ENCODE measurements around the gene C1GALT1.
A peak's percentile ranks its signal among the peaks of the same experiment; 100 is the strongest.
"Not testable (repeated sequence)": the region's sequence is repeated elsewhere in the genome, so short reads cannot be mapped to it uniquely, and the experiment has no call there.

C1GALT1 gene

GRCh38 chr7:7178081-7178480, 4.3 kb upstream of the C1GALT1 start:
- H3K9me3 ChIP-seq (ENCODE audit: low read length) = peaks cover under 1% of the 10 kb centered on the region
- no peak overlapping the region for H2AFZ ChIP-seq (ENCODE audit: low read depth, low read length)
- peaks cover 15% of the 10 kb centered on the region for H3K4me1 ChIP-seq (ENCODE audit: insufficient read depth, low read length)
- H3K36me3 ChIP-seq (ENCODE audit: insufficient read depth, low read length) = no peaks in the 10 kb centered on the region
- no peak overlapping the region for H3K4me3 ChIP-seq (ENCODE audit: low read length)
- H3K27me3 ChIP-seq (ENCODE audit: insufficient read depth, low read length) = no peaks in the 10 kb centered on the region

DNA sequence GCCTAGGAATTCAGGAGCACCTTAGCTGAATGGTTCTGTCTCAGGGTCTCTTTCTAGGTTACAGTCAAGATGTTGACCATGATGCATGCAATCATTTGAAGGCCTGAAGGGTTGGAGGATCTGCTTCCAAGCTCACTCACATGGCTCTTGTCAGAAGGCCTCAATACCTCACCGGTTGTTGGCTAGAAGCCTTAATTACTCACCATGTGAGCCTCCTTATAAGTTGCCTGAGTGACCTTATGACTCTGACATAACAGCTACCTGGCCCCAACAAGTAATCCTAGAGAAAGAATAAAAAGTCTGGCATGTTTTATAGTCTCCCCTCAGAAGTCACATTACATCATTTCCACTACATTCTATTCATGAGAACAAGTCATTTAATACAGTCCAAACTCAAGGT, 3.4 kb upstream of the C1GALT1 start:
- Histone ChIP-seq H3K36me3 (ENCODE audit: insufficient read depth, low read length) (no peaks in the 10 kb centered on the region), H3K27me3 (ENCODE audit: insufficient read depth, low read length) (no peaks in the 10 kb centered on the region), H3K4me3 (ENCODE audit: low read length) (no peak overlapping the region), H3K9me3 (ENCODE audit: low read length) (no peaks in the 10 kb centered on the region), H3K4me1 (ENCODE audit: insufficient read depth, low read length) (peaks cover 22% of the 10 kb centered on the region), H2AFZ (ENCODE audit: low read depth, low read length) (no peak overlapping the region)

- H3K4me1 ChIP-seq (ENCODE audit: insufficient read depth, low read length) = peaks cover 34% of the 10 kb centered on the region
- no peak overlapping the region for H2AFZ ChIP-seq (ENCODE audit: low read depth, low read length)
- H3K9me3 ChIP-seq (ENCODE audit: low read length) = no peaks in the 10 kb centered on the region
- no peaks in the 10 kb centered on the region for H3K27me3 ChIP-seq (ENCODE audit: insufficient read depth, low read length)
- H3K36me3 ChIP-seq (ENCODE audit: insufficient read depth, low read length) = peaks cover 4% of the 10 kb centered on the region
- H3K4me3 ChIP-seq (ENCODE audit: low read length) = peak overlapping the region; percentile 53
Observed at GRCh38 chr7:7180725-7181449, 1.5 kb upstream of the C1GALT1 start.

GRCh38 chr7:7181519-7182155, 707 bp upstream of the C1GALT1 start:
- peak overlapping the region; percentile 53 for H3K4me3 ChIP-seq (ENCODE audit: low read length)
- H3K36me3 ChIP-seq (ENCODE audit: insufficient read depth, low read length) = peaks cover 8% of the 10 kb centered on the region
- peaks cover 27% of the 10 kb centered on the region for H3K4me1 ChIP-seq (ENCODE audit: insufficient read depth, low read length)
- H3K27me3 ChIP-seq (ENCODE audit: insufficient read depth, low read length) = no peaks in the 10 kb centered on the region
- H3K9me3 ChIP-seq (ENCODE audit: low read length) = no peaks in the 10 kb centered on the region
- H2AFZ ChIP-seq (ENCODE audit: low read depth, low read length) = peak overlapping the region; percentile 35

- Histone ChIP-seq H3K9me3 (ENCODE audit: low read length) (no peaks in the 10 kb centered on the region), H3K36me3 (ENCODE audit: insufficient read depth, low read length) (peaks cover 8% of the 10 kb centered on the region)
Observed at GRCh38 chr7:7183061-7183837, 905 bp downstream of the C1GALT1 start.

GRCh38 chr7:7183838-7184463, 1.6 kb downstream of the C1GALT1 start:
- Histone ChIP-seq H3K36me3 (ENCODE audit: insufficient read depth, low read length) (peaks cover 8% of the 10 kb centered on the region), H3K4me1 (ENCODE audit: insufficient read depth, low read length) (peaks cover 21% of the 10 kb centered on the region), H3K27me3 (ENCODE audit: insufficient read depth, low read length) (no peaks in the 10 kb centered on the region), H3K9me3 (ENCODE audit: low read length) (no peaks in the 10 kb centered on the region), H3K4me3 (ENCODE audit: low read length) (peak overlapping the region; percentile 95), H2AFZ (ENCODE audit: low read depth, low read length) (peak overlapping the region; percentile 56)

More at GRCh38 chr7:7183061-7183837, 905 bp downstream of the C1GALT1 start:
- Histone ChIP-seq H3K4me3 (ENCODE audit: low read length) (peak overlapping the region; percentile 95), H2AFZ (ENCODE audit: low read depth, low read length) (peak overlapping the region; percentile 56), H3K4me1 (ENCODE audit: insufficient read depth, low read length) (peaks cover 21% of the 10 kb centered on the region), H3K27me3 (ENCODE audit: insufficient read depth, low read length) (no peaks in the 10 kb centered on the region)

GRCh38 chr7:7185371-7185989, 3.1 kb downstream of the C1GALT1 start:
- peaks cover 8% of the 10 kb centered on the region for H3K36me3 ChIP-seq (ENCODE audit: insufficient read depth, low read length)
- peaks cover 27% of the 10 kb centered on the region for H3K4me1 ChIP-seq (ENCODE audit: insufficient read depth, low read length)
- no peaks in the 10 kb centered on the region for H3K9me3 ChIP-seq (ENCODE audit: low read length)
- no peaks in the 10 kb centered on the region for H3K27me3 ChIP-seq (ENCODE audit: insufficient read depth, low read length)
- H3K4me3 ChIP-seq (ENCODE audit: low read length) = no peak overlapping the region
- H2AFZ ChIP-seq (ENCODE audit: low read depth, low read length) = no peak overlapping the region

- Histone ChIP-seq H3K4me1 (ENCODE audit: insufficient read depth, low read length) (peaks cover 27% of the 10 kb centered on the region), H3K9me3 (ENCODE audit: low read length) (no peaks in the 10 kb centered on the region), H3K36me3 (ENCODE audit: insufficient read depth, low read length) (peaks cover 8% of the 10 kb centered on the region), H3K4me3 (ENCODE audit: low read length) (no peak overlapping the region), H3K27me3 (ENCODE audit: insufficient read depth, low read length) (no peaks in the 10 kb centered on the region), H2AFZ (ENCODE audit: low read depth, low read length) (no peak overlapping the region)
Observed at GRCh38 chr7:7188091-7188490, 5.7 kb downstream of the C1GALT1 start.

DNA sequence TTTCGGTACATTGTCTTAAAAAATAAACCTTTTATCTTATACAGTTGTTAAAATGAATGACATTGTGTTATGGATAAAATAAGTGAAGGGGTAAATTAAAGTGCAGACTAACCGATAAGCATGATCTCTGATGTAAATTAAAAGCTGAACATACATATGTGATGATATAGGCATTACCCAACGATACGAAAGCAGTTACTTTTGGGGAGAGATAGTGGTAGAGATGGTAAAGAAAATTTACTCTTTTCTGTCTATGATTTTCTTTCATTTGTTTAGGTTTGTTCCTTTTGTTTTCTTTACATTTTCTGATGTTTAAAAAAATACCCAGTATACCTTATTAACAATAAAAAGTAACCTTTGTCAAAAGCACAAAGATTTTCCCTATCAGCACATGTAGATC, 6.4 kb downstream of the C1GALT1 start:
- Histone ChIP-seq H2AFZ (ENCODE audit: low read depth, low read length) (no peak overlapping the region), H3K36me3 (ENCODE audit: insufficient read depth, low read length) (peaks cover 8% of the 10 kb centered on the region), H3K4me3 (ENCODE audit: low read length) (no peak overlapping the region), H3K4me1 (ENCODE audit: insufficient read depth, low read length) (peaks cover 22% of the 10 kb centered on the region), H3K9me3 (ENCODE audit: low read length) (no peaks in the 10 kb centered on the region), H3K27me3 (ENCODE audit: insufficient read depth, low read length) (no peaks in the 10 kb centered on the region)

DNA sequence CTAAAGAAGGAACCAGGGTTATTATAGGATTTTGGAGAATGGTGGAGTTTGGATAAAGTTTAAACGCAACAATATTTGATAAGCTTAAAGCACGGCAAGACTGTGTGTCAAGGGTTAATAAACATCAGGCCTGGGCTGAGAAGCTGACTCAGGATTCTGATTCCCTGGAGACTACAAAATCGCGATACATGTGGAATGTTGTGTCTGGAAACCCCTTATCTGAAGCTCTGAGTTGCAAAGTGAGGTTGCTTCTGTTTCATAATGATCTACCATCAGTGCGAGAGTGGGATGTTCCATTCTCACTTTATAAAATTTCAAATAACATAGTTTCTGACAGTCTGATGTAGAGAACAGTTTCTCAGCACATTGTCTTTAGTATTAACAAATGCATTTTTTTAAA, 7.8 kb downstream of the C1GALT1 start:
- H3K4me3 ChIP-seq (ENCODE audit: low read length) = no peak overlapping the region
- H3K36me3 ChIP-seq (ENCODE audit: insufficient read depth, low read length) = peaks cover 8% of the 10 kb centered on the region
- H2AFZ ChIP-seq (ENCODE audit: low read depth, low read length) = no peak overlapping the region
- H3K9me3 ChIP-seq (ENCODE audit: low read length) = peaks cover 2% of the 10 kb centered on the region
- no peaks in the 10 kb centered on the region for H3K27me3 ChIP-seq (ENCODE audit: insufficient read depth, low read length)
- peaks cover 9% of the 10 kb centered on the region for H3K4me1 ChIP-seq (ENCODE audit: insufficient read depth, low read length)

DNA sequence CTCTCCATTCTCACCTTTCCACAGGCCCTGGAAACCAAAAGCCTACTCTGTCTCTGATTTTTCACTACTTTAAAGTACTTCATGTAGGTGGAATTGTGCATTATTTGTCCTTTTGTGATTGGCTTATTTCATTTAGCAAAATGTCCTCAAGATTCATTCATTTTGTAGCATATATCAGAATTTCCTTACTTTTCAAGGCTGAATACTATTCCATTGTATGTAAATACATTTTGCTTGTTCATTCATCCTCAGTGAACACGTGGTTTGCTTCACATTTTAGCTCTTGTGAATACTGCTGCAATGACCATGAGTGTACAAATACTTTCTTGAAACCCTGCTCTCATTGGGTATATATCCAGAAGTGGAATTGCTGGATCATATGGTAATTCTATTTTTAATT, 8.8 kb downstream of the C1GALT1 start:
- H2AFZ ChIP-seq (ENCODE audit: low read depth, low read length) = no peak overlapping the region
- H3K4me3 ChIP-seq (ENCODE audit: low read length) = no peak overlapping the region
- H3K9me3 ChIP-seq (ENCODE audit: low read length) = peaks cover 2% of the 10 kb centered on the region
- H3K36me3 ChIP-seq (ENCODE audit: insufficient read depth, low read length) = peaks cover 1% of the 10 kb centered on the region
- H3K27me3 ChIP-seq (ENCODE audit: insufficient read depth, low read length) = no peaks in the 10 kb centered on the region
- H3K4me1 ChIP-seq (ENCODE audit: insufficient read depth, low read length) = peaks cover 6% of the 10 kb centered on the region

DNA sequence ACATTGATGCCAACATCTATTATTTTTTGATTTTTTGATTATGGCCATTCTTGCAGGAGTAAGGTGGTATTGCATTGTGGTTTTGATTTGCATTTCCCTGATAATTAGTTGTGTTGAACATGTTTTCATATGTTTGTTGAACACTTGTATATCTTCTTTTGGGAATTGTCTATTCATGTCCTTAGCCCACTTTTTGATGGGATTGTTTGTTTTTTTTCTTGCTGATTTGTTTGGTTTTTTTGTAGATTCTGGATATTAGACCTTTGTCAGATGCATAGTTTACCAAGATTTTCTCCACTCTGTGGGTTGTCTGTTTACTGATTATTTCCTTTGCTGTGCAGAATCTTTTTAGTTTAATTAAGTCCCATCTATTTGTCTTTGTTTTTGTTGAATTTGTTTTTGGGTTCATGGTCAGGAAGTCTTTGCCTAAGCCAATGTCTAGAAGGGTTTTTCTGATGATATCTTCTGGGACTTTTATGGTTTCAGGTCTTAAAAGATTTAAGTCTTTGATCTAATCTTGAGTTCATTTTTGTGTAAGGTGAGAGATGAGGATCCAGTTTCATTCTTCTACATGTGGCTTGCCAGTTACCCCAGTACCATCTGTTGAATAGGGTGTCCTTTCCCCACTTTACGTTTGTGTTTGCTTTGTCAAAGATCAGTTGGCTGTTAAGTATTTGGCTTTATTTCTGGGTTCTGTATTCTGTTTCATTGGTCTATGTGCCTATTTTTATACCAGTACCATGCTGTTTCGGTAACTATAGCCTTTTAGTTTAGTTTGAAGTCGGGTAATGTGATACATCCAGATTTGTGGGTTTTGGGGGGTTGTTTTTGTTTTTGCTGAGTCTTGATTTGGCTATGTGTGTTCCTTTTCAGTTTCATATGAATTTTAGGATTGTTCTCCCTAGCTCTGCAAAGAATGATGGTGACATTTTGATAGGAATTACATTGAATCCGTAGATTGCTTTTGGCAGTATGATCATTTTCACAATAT, 10.7 kb downstream of the C1GALT1 start:
- not testable (repeated sequence) for H3K4me1 ChIP-seq (ENCODE audit: insufficient read depth, low read length); H3K9me3 ChIP-seq (ENCODE audit: low read length); H3K4me3 ChIP-seq (ENCODE audit: low read length); H3K36me3 ChIP-seq (ENCODE audit: insufficient read depth, low read length); H2AFZ ChIP-seq (ENCODE audit: low read depth, low read length); H3K27me3 ChIP-seq (ENCODE audit: insufficient read depth, low read length)

Measured in neuron (in vitro differentiated cells).